Vagina (tissue), 2 donors: ENCODE data around the gene ACTR5. TPM values are rescaled to one million over a fixed set of nuclear protein-coding genes. Genes with fewer than 3 reads are reported as not detected.

Source experiments
- DNase-seq, 2 donors: peaks; one replicate each; pipeline ENCODE4 v3.0.0-alpha.2; 2017; ENCODE audit errors: extremely low spot score in 2 of 2
- H3K27ac ChIP-seq: fragments of 200-600 bp; sonication (generic); one replicate; pipeline ENCODE4 v1.5.1; 2019
- H3K27me3 ChIP-seq: fragments of 200-600 bp; sonication (generic); one replicate; pipeline ENCODE4 v1.5.1; 2019
- H3K36me3 ChIP-seq, 2 donors: fragments of 200-600 bp; sonication (generic); one replicate each; pipeline ENCODE4 v1.5.1; 2017 to 2019
- H3K4me1 ChIP-seq: fragments of 200-600 bp; sonication (generic); one replicate; pipeline ENCODE4 v1.5.1; 2019
- H3K4me3 ChIP-seq, 2 donors: fragments of 200-600 bp; sonication (generic); 1 replicate in 1 of 2; 2 replicates in 1 of 2; pipeline ENCODE4 v1.5.1; 2016 to 2019
- H3K9me3 ChIP-seq: fragments of 200-600 bp; sonication (generic); one replicate; pipeline ENCODE4 v1.5.1; 2019
- CTCF ChIP-seq, 3 experiments: fragments of 450-650 bp in 2 of 3; fragments of 200-600 bp in 1 of 3; sonication (generic) in 1 of 3; IDR thresholded peaks; one replicate each; pipeline ENCODE4 v1.5.1; 2017 to 2019; ENCODE audit warnings: antibody characterized with exemption in 3 of 3, mild to moderate bottlenecking in 2 of 3, moderate library complexity in 2 of 3
- POLR2A ChIP-seq, 2 donors: fragments of 450-650 bp; IDR thresholded peaks; one replicate each; pipeline ENCODE4 v1.6.1; 2017; ENCODE audit warnings: antibody characterized with exemption in 2 of 2, mild to moderate bottlenecking in 2 of 2, moderate library complexity in 2 of 2
- POLR2AphosphoS5 ChIP-seq, 2 donors: sonication (generic); formaldehyde crosslinking; IDR thresholded peaks; one replicate each; pipeline ENCODE4 v1.9.0; 2017; ENCODE audit warnings: antibody characterized with exemption in 2 of 2, mild to moderate bottlenecking in 2 of 2, low read depth in 1 of 2; ENCODE audit not compliant: insufficient read depth in 1 of 2
- intact Hi-C: fragments of 100-400 bp; cut with DNase I; formaldehyde crosslinking; loops from one replicate; pipeline ENCODE4 v1.15.1; 2023
- total RNA-seq: library from RNA; depleted of rRNA; stranded (reverse); fragments of >200 nt; gene quantifications from one replicate; pipeline ENCODE4 v1.2.3, GENCODE V29; 2016

ACTR5 gene
- total RNA-seq, 1 donor from 2014 or later: 18.4 TPM

DNA sequence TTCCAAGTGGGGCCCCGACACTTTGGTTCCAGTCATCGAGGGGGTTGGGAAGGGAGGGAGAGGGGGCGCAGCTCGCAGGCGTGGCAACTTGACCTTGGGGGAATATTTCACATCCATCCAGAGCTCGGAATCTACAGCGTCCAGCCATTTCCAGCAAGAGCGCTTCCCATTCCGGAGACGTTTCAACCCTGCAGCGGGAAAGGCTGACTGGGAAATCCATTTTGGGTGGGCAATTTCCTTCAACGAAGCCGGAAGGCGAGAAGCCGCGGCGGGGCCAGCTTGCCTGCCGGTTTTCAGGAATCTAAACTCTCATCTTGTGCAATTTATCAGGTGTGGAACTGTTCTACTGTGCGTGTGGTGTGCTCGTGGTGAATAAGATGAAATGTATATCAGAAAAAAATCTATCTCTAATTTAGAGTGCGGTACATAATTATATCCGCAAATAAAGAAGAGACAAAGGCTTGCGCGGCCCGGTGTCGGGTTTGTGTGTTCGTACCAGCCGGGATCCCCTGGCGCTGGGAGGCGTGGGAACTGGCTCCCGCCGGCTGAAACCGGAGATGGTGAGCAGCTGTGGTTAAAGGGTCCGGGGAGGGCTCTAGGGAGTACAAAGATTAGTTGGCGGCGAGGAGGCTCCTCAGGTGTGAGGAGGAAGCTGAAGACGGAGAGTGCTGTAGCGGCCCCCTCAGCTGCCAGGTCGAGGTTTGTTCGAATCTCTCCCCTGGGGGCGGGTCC is 19.2 kb upstream of the ACTR5 start:
- peaks cover 49% of the 10 kb centered on the region for H3K27me3 ChIP-seq
- intact Hi-C loops: no loop called here

DNA sequence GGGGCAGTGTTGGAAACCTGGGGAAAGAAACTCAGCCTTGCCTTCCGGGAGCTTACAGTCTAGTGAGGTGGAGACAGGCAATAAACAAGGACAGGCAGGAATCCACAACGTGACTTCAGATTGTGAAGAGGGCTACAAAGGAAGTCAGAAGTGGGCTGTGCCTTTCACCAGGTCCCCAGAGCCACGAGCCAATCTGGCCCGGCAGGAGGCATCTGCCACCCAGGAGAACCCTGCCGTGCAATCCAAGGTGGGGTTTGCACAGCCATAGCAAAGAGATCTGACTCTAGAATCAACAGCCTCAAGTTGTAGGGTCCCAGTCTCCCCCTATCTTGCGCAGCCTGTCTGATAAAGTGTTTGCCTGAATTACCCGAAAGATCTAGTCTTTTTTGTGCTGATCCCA is 18.5 kb upstream of the ACTR5 start:
- Histone ChIP-seq H3K27ac (no peak overlapping the region), H3K4me1 (peaks cover 47% of the 10 kb centered on the region), H3K27me3 (peaks cover 46% of the 10 kb centered on the region), H3K4me3 (no peak overlapping the region), H3K36me3 (no peaks in the 10 kb centered on the region), H3K9me3 (no peaks in the 10 kb centered on the region)
- DNase-seq: no peak
- TF ChIP-seq CTCF (IDR thresholded peaks at IDR 0.05) (no peak), POLR2AphosphoS5 (IDR thresholded peaks at IDR 0.05; ENCODE audit: insufficient read depth in 1 of 2, low read depth in 1 of 2) (no peak), POLR2A (IDR thresholded peaks at IDR 0.05) (no peak)
- intact Hi-C loops: no loop called here

More for the DNA sequence above, 19.2 kb upstream of the ACTR5 start:
- TF ChIP-seq POLR2AphosphoS5 (IDR thresholded peaks at IDR 0.05; ENCODE audit: insufficient read depth in 1 of 2, low read depth in 1 of 2) (no peak), POLR2A (IDR thresholded peaks at IDR 0.05) (no peak), CTCF (IDR thresholded peaks at IDR 0.05) (no peak)
- no peak for DNase-seq
- no peak overlapping the region for H3K27ac ChIP-seq
- H3K4me3 ChIP-seq: no peak overlapping the region
- H3K4me1 ChIP-seq: peaks cover 51% of the 10 kb centered on the region
- no peaks in the 10 kb centered on the region for H3K9me3 ChIP-seq
- H3K36me3 ChIP-seq: no peaks in the 10 kb centered on the region

GRCh38 chr20:38730167-38730988 is 17.9 kb upstream of the ACTR5 start:
- no peak for DNase-seq
- H3K27ac ChIP-seq: no peak overlapping the region
- TF ChIP-seq CTCF (IDR thresholded peaks at IDR 0.05): no peak
- TF ChIP-seq POLR2AphosphoS5 (IDR thresholded peaks at IDR 0.05; ENCODE audit: insufficient read depth in 1 of 2, low read depth in 1 of 2): no peak
- TF ChIP-seq POLR2A (IDR thresholded peaks at IDR 0.05): no peak
- H3K4me1 ChIP-seq: peaks cover 42% of the 10 kb centered on the region
- no peaks in the 10 kb centered on the region for H3K36me3 ChIP-seq
- H3K9me3 ChIP-seq: no peaks in the 10 kb centered on the region
- H3K27me3 ChIP-seq: peaks cover 41% of the 10 kb centered on the region
- intact Hi-C loops: no loop called here
- H3K4me3 ChIP-seq: no peak overlapping the region

GRCh38 chr20:38730989-38731737 is 17.1 kb upstream of the ACTR5 start:
- no peaks in the 10 kb centered on the region for H3K36me3 ChIP-seq
- peaks cover 34% of the 10 kb centered on the region for H3K27me3 ChIP-seq
- intact Hi-C loops: no loop called here
- H3K4me3 ChIP-seq: peak overlapping the region; percentile 13 to 30
- peaks cover 36% of the 10 kb centered on the region for H3K4me1 ChIP-seq
- TF ChIP-seq CTCF (IDR thresholded peaks at IDR 0.05) (peak; percentile 52 to 69 (median 68)), POLR2A (IDR thresholded peaks at IDR 0.05) (no peak), POLR2AphosphoS5 (IDR thresholded peaks at IDR 0.05; ENCODE audit: insufficient read depth in 1 of 2, low read depth in 1 of 2) (no peak)
- no peak overlapping the region for H3K27ac ChIP-seq
- no peak for DNase-seq
- no peaks in the 10 kb centered on the region for H3K9me3 ChIP-seq
